CD4-positive, alpha-beta T cell treated with Interleukin-4 for 1 hour (primary cell): ENCODE results near the gene EPG5.
"Not testable (repeated sequence)": the region's sequence is repeated elsewhere in the genome, so short reads cannot be mapped to it uniquely, and the experiment has no call there.

ENCODE experiments used
- DNase-seq, 2 donors: peaks; one replicate each; pipeline ENCODE4 v3.0.0-alpha.2; 2020 to 2022

EPG5 gene

GRCh38 chr18:45978084-45978483 lies 11.0 kb upstream of the EPG5 start:
- no peak for DNase-seq

DNA sequence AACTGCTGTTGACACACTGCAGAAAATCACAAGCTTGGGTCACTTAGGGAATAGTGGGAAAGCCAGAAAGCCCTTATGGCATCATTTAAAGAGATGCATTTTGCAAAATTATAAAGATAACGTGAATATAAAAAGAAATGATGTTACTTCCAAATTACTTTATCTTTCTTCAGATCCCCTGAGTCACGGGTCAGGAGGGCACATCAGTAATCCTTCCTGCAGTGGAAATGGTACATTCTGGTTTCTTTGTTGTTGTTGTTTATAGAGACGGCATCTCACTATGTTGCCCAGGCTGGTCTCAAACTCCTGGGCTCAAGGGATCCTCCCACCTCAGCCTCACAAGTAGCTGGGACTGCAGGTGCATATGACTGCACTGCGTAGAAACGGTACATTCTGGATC lies 9.8 kb upstream of the EPG5 start:
- no peak for DNase-seq

DNA sequence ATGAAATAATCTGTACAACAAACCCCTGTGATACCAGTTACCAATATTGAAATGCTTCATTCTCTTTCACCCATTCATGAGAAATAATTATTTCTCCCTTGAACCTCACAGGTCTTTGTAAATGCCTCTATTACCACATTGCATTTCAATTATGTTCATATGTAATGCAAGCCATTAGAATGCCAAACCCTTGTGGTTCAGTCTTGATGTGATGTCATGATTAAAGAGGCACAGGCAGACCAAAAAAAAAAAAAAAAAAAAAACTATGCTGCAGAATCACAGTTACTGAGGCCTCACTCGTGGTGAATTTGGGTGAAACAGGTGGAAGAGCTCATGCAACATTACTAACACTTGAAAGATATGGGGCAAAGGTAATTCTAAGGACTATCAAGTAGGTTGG lies 9.4 kb upstream of the EPG5 start:
- DNase-seq: no peak

GRCh38 chr18:45974088-45974536 lies 7.0 kb upstream of the EPG5 start:
- peak; percentile 77 to 82 for DNase-seq

- DNase-seq: not testable (repeated sequence)
Measured at GRCh38 chr18:45964913-45965312, 2.2 kb downstream of the EPG5 start.

DNA sequence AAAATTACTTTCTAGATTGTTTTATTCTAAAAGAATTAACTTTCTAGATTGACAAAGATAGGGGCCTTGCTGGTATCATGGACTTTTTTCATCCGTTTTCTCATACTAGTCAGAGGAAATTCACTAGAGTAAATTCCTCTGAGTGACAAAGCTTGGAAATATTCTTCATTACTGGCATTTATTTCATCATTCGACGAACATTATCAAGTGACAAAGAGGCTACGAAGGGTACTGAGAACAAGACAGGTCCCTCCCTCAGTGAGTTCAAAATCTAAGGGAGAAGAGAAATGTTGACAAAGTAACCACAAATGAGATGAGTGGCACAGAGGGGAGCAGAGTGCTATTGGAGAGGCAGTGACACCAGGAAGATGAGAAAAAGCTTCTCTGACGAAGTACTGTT lies 4.3 kb downstream of the EPG5 start:
- DNase-seq: peak in 1 of 2 donors; percentile 46

DNA sequence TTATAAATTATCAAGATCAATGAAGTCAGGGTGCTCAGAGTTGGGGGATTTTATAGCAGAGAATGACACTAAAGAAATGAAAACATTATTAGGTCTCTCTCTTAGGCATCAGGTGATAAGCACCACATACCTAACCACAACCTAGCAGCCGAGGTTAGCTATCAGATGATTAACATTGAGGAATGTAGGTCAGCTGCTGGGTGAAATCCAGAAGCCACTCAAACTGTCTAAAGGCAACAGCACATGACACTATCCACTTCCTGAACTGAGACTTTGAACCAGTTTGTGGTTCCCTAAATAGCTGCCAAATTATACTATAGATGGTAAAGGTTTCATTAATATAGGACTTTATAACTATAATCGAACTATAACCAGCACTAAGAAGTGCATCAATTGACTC lies 4.7 kb downstream of the EPG5 start:
- peak; percentile 48 to 80 for DNase-seq

- DNase-seq: not testable (repeated sequence)
Measured at GRCh38 chr18:45959484-45959883, 7.6 kb downstream of the EPG5 start.

- no peak for DNase-seq
Measured at GRCh38 chr18:45958730-45959129, 8.4 kb downstream of the EPG5 start.

DNA sequence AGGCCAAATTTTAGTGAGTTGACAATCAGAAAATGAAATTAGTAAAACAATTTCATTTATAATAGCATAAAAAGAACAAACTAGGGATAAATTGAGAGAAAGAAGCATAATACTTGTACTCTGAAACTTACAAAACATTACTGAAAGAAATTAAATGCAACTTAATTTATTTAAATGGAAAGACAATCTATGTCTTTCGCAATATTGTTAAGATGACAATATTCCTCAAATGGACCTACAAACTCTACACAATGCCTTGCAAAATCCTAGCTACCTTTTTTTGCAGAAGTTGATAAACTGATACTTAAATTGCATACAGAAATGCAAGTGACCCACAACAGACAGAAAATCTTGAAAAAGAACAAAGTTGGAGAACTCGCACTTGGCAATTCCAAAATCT lies 9.1 kb downstream of the EPG5 start:
- no peak for DNase-seq

DNA sequence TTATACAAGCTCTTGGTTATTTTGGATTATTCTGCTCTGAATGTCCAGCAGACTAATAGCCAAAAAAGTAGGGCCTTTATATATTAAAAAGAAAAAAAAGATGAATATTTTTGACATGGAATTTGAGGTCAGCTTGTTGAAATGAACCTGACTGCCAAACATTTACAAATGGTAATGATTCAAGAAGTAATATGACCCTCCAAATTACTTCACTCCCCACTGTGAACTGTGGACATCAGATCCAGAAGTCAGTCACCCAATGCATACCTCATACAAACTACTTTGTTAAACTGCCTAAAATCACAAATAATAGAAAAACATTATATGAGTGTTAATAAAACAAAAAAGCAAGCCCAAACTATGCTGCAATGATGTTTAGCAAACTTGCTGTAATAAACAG lies 10.0 kb downstream of the EPG5 start:
- DNase-seq: no peak

GRCh38 chr18:45954070-45954934 lies 12.8 kb downstream of the EPG5 start:
- no peak for DNase-seq

DNA sequence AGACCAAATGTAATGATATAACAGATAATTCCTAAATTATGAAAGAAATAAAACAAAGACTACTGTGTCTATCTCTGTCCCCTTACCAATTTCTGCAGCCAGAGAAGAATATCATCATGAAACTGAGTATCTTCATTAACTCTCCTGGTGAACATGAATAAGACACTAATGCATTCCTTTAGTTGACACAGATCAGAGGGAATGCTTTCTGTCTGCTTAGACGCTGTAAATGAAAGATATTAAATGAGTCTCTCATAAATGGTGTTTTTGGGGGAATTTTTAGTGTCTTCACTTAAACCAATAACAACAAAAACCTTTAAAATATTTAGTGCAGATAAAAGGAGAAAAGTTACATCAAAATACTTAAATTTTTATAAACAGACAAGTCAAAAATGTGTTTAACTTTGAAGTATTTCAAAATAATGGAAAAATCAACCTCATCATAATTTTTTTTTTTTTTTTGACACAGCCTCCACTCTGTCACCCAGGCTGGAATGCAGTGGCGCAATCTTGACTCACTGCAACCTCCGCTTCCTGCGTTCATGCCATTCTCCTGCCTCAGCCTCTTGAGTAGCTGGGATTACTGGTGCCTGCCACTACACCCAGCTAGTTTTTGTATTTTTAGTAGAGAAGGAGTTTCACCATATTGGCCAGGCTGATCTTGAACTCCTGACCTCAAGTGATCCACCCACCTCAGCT lies 16.0 kb downstream of the EPG5 start:
- DNase-seq: peak in 1 of 2 donors; percentile 15

- DNase-seq: no peak
Measured at GRCh38 chr18:45945669-45946068, 21.5 kb downstream of the EPG5 start.

DNA sequence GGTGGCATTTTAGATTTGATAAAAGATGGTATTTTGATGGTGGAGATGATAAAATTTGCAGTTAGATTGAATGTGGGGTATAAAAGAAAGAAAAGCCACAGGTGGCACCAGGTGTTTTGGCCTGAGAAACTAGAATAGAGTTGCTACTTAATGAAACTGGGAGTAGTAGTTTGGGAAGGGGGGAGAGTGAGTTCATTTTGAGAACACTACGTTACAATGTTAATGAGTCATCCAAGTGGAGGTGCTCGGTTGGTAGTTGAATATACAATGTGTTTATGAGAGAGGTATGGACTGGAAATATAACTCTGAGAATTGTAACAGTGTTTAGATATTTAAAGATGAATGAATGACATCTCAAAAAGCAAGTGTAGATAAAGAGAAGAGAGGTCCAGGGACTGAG lies 26.4 kb downstream of the EPG5 start:
- DNase-seq: no peak

DNA sequence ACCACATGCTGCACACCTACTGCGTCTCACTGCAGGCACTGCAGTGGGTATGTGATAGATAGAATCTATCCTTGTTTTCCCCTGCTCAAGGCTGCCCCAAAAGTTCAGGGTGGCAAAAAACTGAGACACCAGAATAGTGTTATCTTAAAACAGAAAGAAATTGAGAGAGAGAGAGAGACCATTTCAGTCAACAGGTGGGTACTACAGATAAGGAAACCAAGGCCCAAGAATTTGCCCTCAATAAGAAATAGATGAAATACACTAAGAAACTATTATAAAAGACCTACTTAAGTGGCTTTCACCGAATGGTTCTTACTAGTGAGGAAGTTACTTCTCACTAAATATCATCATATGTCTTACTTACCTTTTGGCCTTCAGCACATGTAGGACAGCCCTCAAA lies 27.9 kb downstream of the EPG5 start:
- DNase-seq: no peak

- peak in 1 of 2 donors; percentile 70 for DNase-seq
Measured at GRCh38 chr18:45938488-45938935, 28.6 kb downstream of the EPG5 start.

DNA sequence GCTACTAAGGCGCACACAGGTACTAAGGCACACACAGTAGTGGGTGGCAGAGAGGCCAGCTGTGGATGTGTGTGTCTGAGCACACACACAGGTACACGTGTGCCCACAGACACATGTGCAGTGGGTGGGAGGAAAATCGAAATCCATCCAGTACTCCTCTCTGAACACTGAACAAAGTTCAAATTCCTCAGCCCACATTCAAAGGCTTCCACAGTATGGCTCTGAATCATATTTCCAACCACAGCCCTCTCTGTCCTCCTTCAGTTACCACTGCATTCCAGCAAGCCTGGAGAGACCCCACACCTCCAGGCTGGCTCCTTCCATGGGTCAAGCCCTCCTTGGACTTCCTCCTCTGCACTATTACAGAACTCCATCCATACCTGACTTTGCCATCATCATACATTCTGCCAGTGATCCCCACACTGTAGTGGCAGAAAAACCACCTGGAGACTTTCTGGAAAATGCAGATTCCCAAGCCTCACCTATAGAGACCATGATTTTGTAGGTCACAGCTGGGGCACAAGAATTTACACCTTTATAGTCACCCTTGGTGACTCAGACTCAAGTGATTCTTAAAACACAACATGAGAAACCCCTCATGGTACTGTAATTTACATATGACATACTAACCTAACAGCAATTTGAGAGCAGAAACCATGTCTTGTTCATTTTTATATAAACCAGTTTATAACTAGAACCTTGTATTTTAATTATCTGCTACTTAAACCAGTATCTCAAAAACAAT lies 31.4 kb downstream of the EPG5 start:
- DNase-seq: no peak

DNA sequence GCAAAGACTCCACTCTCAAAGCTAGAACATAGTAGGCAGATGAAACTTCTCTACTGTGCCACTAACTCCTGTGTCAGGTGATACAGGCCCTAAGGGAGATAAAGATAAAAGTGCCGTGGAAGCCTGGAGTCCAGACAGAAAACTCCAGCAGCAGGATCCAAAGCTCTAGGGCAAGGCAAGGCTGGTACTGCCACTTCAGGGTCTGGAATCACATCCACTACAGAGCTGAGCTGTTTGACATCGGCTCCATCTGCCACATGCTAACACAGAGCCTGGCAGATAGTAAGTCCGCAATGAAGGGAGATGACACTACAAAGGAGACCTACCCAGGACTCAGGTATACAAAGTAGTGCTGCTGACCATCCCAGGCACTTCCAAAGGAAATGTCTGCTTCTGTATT lies 34.4 kb downstream of the EPG5 start:
- no peak for DNase-seq

- no peak for DNase-seq
Measured at GRCh38 chr18:45930963-45931362, 36.2 kb downstream of the EPG5 start.

DNA sequence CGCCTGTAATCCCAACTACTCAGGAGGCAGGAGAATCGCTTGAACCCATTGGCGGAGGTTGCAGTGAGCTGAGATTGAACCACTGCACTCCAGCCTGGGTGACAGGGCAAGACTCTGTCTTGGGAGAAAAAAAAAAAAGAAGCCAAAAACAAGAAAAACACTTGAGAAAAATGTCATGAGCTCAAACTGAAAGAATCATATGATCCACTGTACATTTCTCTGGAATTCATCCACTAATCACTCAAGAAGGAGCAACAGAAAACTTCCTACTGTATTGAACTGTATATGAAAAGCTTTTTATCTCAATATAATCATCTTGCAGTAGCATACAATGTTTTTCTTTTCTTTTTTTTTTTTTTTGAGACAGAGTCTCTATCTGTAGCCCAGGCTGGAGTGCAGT lies 40.4 kb downstream of the EPG5 start:
- DNase-seq: no peak

GRCh38 chr18:45926085-45926484 lies 41.0 kb downstream of the EPG5 start:
- no peak for DNase-seq

GRCh38 chr18:45923138-45923537 lies 44.0 kb downstream of the EPG5 start:
- no peak for DNase-seq
